Peyer's patch (tissue), 4 donors: ENCODE measurements around the gene PHC3.

ENCODE experiments used
- CTCF ChIP-seq, 6 experiments: fragments of 450-650 bp in 4 of 6; fragments of 200-600 bp in 2 of 6; sonication (generic) in 1 of 6; IDR thresholded peaks; one replicate each; pipeline ENCODE4 v1.5.1; 2017 to 2019; ENCODE audit warnings: antibody characterized with exemption in 6 of 6, mild to moderate bottlenecking in 3 of 6, moderate library complexity in 1 of 6
- POLR2A ChIP-seq, 2 donors: fragments of 450-650 bp; IDR thresholded peaks; one replicate each; pipeline ENCODE4 v1.5.1; 2017; ENCODE audit warnings: antibody characterized with exemption in 2 of 2, mild to moderate bottlenecking in 2 of 2, moderate library complexity in 2 of 2

GRCh38 chr3:170221924-170222646 is 40.6 kb upstream of the PHC3 start, which contains the start of gene PRKCI:
- TF ChIP-seq CTCF (IDR thresholded peaks at IDR 0.05) (no peak), POLR2A (IDR thresholded peaks at IDR 0.05) (peak; percentile 91 to 96)
